GM18507 (cell line): Measurements from ENCODE around the gene GASK1A.

Experiments
- DNase-seq: peaks from one replicate; pipeline ENCODE4 v3.0.0; 2011; ENCODE audit warnings: low read depth; ENCODE audit not compliant: insufficient read length; ENCODE audit errors: extremely low spot score
- FAIRE-seq: peaks from 2 replicates; lab custom pipeline; 2011; peaks lifted over from hg19 to GRCh38; lab: Jason Lieb, UNC

GASK1A gene

DNA sequence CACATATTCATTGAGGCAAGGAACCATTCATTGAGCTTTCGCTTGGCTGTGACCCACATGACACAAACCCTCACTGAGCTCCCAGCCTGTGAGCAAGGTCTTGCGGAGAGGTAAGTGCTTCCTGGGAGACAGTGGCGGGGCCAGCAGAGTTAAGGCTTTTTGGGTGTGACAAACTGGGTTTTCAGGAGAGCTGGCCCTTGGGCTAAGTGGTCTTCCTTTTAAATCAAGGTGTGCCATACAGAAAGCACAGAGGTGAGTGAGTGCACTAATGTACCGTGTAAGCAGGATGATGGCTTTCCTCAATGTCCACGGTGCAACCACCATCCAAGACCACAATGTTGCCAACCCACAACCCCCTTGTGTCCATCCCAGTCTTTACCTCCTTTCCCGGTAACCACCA lies 98.2 kb downstream of the GASK1A start:
- FAIRE-seq (no peak), DNase-seq (no peak)

DNA sequence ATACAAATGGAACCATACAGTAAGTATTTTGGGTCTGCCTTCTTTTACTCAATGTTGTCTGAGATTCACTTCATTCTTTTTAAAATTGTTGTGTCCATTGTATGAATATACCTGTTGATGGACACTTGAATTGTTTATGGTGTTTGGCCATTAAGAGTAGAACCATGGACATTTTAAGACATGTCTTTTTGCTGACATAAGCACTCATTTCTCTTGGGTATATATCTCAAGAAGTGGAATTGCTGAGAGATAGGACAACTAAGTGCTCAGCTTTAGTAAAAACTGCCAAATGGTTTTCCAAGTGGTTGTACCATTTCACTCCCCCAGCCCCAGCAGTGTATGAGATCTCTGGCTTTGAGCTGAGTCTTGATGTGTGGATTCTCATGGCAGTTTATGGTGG lies 98.6 kb downstream of the GASK1A start:
- FAIRE-seq (no peak), DNase-seq (no peak)

DNA sequence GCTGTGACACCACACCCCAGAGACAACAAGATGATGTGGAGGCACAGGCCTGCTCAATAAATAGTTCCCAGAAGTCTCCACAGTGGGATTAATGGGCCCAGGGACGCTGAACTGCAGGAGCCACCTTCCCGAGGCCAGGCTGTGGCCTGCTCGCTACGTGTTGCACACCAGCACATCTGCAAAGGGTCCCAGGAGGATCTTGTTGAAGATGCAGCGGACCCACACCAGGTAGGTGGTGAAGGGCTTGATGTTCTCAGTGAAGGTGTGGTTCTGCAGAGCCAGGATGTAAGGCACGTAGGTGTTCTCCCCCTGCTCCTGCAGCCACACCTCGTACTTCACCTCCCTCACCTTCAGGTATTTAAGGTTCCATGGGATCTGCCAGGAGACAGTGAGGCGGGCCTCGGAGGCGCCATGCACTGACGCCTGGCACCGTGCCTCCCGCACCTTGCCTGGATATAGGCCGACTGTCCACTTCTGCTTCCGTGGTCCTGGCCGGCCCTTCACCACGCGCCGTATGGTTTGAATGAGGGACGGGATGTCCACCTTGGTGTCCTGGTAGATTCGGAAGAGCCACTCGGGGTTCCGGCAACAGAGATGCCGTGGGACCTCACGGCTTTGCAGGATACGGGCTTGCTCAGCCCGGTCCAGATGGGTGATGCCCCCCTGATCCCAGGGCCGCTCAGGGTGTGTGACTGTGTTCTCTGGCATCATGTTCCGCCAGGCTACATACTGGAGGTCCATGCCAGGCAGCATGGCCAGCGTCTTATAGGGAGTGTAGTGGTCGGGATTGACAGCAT lies 100.6 kb downstream of the GASK1A start:
- FAIRE-seq, result no peak

DNA sequence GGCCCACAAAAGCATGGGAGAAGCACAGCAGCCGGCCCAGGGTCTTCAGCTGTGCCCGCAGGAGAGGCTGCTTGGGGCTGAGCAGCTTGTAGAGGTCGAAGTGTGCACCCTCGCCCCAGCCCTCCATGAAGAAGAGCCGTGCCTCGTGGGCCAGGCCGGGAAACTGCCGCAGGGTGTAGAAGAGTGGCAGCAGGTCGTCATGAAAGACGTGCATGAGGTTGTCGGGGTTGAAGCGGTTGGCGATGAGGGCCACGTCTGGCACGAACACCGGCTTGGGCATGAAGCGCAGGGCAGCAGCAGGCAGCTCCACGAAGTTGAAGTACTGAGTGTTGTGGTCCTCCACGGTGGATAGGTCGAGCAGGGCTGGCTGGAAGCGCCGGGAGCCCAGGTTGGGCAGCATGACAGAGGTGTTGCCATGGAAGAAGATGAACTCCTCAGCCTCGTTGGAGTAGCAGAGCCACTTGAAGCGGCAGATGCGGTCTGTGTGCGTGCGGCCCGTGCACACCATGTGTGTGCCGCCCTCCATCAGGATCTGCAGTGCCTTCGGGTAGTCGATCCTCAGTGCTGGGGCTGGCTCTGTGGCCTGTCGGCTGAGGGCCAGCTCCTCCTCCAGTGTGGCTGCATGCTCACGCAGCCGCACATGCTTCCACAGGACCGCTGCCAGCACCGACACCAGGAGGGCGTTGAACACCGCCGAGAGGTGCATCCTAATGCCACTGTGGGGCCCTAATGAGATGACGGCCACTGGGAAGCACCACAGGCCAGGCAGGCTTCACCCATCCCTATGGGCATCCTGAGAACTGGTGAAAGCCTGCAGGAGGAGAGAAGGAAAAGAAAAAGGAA lies 101.8 kb downstream of the GASK1A start:
- no peak for FAIRE-seq
- DNase-seq, result no peak

More for the DNA sequence above, 100.6 kb downstream of the GASK1A start:
- DNase-seq, result no peak

DNA sequence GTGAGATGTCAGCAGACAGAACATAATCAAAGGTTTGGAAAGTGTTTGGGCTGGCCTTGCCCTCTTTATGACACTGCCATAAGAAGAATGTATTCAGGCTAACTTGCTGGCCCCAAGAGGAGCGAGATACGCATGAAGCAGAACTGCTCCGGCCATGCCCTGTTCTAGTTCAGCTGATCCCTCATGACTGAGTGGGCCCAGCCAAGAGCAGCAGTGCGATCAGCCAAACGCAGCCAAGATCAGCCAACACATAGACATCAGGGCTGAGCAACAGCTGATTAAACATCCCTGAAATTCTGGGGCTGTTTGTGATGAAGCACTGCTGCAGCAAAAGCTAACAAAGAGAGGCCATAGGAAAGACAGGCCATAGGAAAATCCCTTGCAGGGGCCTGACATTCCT lies 102.7 kb downstream of the GASK1A start:
- FAIRE-seq (no peak), DNase-seq (no peak)

DNA sequence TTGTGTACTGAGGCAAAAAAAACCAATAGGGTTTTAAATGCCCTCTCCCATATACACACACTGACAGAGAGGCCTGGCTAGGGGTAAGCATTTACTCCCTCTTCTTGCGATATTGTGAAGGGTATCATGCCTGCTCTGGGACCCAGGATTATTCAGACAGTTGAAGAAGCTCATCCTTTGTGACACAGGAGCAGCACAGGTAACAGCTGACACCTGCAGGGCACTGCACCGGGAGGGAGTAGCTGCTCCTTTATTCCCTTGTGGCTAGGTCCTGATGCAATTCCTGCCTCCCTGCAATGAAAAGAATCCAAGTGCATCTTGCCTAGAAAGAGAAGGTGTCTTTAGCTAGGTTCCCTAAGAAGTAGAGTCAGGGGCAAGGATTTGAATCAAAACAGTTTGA lies 103.3 kb downstream of the GASK1A start:
- no peak for FAIRE-seq
- no peak for DNase-seq

DNA sequence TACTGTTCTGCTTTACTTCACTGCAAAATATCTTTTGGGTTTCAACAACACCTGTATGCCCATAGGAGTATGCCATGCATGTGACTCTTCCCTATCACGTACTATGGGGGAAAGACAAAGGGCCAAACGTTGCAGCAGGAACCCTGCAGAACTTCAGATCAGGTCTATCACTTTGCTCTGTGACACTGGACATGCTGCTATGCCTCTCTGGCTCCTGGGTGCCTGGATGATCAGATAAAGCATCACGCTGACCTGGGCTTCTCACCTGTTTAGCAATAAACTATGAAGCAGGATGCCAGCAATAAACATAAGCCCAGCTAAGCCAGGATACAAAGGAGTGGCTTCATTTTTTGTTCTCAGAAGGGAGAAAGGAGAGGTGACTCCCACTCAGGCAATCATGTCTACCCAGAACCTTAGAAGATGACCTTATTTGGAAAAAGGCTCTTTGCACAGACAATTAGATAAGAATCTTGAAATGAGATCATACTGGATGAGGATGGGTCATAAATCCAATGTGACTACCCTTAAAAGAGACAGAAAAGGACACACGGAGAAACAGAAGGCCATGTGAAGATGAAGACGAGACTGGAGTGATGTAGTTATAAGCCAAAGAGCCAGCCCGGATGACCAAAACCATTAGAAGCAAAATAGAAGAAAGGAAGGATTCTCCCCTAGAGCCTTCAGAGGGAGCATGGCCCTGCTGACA lies 107.5 kb downstream of the GASK1A start:
- no peak for DNase-seq

DNA sequence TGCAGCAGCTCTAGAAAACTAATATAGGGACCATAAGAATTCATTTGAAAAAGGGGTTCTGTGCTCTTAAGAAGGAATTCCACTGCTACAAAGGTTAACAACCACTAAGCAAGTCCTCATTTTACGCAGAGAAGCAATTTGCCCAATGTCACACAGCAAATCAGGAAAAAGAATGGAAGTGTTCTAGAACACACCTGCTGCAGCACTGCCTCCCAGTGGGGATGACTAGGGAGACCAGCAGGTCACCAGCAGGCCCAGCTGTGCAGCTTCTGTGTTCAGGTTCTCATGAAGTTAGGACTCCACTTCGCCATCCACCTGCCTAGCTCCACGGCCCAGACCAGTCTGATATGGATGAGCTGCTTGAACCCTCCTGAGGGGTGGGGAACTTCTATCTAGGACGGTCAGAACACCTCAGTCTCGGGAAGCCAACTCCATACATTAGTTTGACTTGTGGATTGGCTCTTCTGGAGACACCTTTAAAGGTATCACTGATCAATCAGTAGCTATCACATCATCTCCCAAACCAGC lies 108.2 kb downstream of the GASK1A start:
- FAIRE-seq (peak; percentile 38), DNase-seq (no peak)

More for the DNA sequence above, 107.5 kb downstream of the GASK1A start:
- FAIRE-seq, result no peak

DNA sequence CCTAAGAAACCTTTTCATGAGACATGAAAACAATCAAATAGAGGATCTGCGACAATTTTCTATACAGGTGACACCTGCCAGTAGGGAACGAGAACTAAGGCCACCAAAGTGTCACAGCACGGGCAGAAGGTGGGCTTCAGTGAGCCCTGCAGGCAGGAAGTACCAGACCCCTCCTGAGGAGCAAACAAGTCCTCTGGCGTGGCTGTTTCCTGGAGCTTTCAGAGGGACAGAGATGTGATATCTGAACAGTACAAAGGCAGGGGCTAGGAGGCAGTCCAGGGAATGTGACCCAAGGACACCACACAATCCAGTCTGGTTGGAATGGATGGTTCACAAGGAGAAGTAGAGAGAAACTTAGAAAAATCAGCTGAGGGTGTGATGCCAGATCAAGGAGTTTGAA lies 110.0 kb downstream of the GASK1A start:
- DNase-seq (no peak), FAIRE-seq (no peak)

DNA sequence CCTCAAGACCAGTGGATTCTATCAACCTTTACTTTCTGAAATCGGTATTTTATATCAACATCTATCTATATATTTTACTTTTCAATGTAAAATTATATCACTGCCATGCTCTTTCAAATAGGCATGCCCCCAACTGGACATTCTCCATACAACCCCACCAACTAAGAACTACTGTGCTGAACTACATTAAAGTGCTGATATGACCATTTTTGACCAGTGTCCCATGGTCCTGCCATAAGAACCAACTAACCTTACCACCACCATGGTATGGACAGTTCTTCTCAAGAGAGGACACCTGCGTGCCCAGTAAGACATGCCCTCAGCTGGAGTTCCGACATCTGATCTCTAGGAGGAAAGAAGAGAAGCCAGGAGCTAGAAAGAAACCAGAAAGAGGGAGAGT lies 111.1 kb downstream of the GASK1A start:
- FAIRE-seq (no peak), DNase-seq (no peak)

DNA sequence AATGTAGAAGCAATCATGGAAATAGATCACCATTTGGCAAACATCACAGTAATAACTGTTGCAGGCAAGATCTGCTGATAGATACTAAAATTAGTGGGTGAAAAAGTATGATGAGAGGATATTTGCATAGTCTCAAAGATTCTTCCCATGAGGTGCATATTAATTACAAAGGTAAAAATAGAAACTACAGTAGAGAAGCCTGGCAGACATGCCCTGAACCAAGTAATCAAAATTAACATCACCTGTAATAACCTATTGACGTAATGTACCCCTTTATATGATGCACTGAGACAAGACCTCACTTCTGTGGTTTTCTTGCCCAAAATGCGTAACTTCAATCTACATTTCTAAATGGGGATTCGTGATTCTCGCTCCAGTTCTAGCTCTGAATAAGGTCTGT lies 112.4 kb downstream of the GASK1A start:
- DNase-seq (no peak), FAIRE-seq (no peak)

DNA sequence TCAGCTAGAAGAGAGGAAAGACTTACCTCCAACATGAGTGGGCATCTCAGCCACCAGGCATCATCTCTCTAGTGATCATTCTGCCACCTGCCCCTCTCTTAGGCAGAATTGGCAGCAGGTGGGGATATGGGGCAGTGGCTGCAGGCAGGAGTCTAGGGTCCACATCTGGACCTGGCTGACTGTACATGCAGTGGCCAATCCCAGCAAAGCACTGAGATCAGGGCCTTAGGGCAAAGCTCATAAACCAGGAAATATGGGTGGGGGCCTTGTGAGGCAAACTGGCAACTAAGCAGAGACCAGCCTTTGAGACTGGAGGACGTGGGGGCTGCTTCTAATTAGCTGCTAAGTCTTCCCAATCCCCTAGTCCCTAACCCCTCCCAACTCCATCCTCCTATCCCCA lies 113.9 kb downstream of the GASK1A start:
- FAIRE-seq (no peak), DNase-seq (no peak)

DNA sequence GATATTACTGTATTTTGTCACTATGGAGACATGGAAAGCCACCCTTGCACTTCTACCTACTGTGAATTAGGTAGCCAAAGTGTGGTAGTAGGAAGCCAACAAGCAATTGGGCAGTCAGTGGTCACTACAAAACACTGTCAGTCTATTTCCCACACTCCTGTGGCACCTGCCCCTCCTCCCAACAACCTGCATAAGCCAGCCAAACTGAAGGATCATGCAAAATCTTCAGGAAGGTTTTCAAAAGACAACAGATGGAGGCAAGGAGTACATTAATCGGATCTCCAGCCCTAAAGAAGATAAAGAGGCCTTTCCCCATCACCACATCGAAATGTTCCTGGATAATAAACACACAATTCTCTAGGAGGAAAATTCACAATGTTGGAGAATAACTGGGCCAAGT lies 114.9 kb downstream of the GASK1A start:
- no peak for FAIRE-seq
- no peak for DNase-seq

DNA sequence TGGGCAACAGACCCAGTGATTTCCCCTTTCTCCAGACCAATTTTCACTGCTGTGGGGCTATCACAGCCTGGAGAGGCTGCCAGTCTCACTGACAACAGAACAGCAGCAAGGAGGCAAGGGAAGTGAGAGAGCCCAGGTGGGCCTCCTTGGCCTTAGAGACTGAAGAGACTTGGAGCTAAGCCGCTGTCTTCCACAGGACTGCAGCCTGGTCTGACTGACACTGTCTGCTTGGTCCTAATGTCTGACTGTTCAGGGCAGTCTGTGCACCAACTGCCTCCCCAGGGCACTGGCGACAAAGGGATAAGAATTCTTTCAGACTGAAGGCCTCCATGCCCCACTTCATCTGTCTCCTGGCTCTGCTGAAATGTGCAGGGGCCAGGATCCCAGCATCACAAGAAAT lies 115.3 kb downstream of the GASK1A start:
- DNase-seq (no peak), FAIRE-seq (no peak)

DNA sequence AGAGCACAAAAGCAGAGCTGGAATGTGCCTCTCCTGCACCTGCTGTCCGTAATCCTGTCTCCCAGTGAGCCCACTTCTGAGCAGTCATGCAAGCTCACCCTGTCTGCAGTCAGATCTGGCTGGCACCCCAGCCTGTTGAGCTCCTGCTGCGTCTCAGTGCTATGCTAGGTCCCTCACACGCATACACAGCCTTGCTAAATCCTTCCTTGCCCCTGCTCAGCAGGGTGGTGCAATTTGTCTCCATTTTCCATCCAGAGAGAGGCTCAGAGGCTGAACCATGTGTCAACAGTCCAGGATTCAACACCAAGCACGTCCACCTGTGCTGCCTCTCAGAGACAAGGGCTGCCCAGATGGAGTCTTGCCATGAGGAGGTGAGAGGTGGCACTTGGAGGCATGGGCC lies 115.7 kb downstream of the GASK1A start:
- FAIRE-seq, result no peak
- no peak for DNase-seq

DNA sequence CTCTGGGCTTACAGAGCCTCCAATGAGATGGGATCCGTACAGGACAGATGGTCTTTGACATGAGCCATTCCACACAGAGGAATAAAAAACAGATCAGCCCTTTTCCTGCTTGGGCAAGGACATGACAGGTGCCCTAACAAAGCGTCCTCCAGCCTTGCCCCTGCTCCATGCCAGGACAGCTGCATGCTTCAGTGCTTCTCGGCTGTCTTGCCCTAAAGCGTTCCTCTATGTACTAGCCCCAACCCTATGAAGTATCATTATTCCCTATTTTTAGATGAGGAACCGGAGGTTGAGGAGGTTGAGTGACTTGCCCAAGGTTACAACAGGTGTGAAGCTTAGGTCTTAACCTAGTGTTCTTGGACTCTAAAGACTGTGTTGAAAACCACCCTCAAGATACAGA lies 116.3 kb downstream of the GASK1A start:
- FAIRE-seq (no peak), DNase-seq (no peak)

DNA sequence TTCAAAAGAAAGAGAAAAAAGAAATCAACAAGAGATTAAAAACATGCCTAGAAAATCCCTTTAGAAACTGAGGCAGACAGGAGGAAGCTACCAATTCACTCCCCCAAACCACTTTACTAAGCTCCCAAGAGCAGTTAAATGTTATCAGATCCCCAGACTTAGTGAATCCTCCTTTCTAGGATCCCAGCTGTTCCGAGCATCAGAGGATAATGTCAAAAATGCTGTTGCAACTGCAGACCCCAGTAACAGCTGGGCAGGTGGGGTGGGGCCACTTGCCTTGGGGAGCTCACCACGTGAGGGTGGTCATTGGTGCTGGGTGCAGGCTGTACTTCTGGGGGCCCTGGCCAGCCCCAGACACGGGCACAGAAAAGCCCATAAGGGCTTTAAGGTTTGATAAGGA lies 117.7 kb downstream of the GASK1A start:
- FAIRE-seq (no peak), DNase-seq (no peak)

DNA sequence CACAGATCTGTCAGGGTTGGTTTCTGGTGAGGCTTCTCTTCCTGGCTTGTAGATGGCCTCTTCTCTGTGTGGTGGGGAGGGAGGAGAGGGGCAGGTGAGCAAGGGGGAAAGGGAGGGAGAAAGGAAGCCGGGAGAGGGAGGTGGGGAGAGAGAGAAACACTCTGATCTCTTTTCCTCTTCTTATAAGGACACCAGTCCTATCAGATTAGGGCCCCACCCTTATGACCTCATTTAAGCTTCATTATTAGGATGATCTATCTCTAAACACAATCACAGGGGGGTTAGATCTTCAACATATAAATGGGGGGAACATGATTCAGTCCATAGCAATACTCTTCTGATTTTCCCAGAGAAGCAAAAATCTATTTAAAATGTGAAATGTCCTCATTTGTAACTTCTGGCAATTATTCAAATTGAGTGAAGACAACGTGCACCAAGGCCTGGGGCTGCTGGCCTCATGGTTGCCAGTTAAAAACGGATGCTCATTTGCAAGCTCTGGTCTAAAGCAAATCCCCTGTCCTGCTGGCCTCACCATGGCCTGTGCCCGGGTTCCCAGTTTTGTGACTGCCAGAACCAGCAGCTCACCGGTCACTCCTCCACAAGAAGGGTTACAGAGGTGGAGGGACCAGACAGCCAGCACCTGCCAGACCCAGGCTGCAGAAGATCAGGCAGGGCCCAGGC lies 118.4 kb downstream of the GASK1A start:
- DNase-seq, result no peak
- FAIRE-seq, result no peak

DNA sequence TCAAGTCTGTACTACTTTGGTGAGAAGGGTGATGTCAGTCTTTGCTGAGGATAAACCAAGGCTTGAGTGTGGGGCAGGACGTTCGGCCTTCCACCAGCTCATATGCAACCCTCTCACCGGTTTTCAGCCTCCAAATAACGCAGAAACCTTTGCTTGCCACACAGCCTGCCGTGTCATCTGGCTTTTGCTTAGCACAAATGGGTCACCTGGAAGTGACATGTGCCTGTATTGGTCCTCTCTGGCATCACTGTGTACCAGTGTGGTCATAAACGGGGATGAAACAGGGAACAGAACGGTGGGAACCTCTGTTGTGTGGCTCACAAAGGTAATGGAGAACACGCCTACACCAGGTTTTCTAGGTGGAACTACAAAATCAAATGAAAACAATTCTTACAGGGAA lies 119.7 kb downstream of the GASK1A start:
- FAIRE-seq (no peak), DNase-seq (no peak)
